ENCODE measurements around the gene FER.
"Not testable (repeated sequence)": the region's sequence is repeated elsewhere in the genome, so short reads cannot be mapped to it uniquely, and the experiment has no call there.

The FER gene

GRCh38 chr5:108989761-108990392 is 242.2 kb downstream of the FER start:
- Histone ChIP-seq H3K9me3 (ENCODE audit: severe bottlenecking) (no peaks in the 10 kb centered on the region), H3K27ac (no peak overlapping the region), H3K36me3 (no peaks in the 10 kb centered on the region), H3K4me3 (ENCODE audit: low read depth, low read length) (no peak overlapping the region), H3K27me3 (ENCODE audit: insufficient read depth, low read depth, severe bottlenecking) (no peaks in the 10 kb centered on the region)
- no peak for DNase-seq
- TF ChIP-seq CTCF (IDR thresholded peaks at IDR 0.05; ENCODE audit: low read depth, low read length): no peak

DNA sequence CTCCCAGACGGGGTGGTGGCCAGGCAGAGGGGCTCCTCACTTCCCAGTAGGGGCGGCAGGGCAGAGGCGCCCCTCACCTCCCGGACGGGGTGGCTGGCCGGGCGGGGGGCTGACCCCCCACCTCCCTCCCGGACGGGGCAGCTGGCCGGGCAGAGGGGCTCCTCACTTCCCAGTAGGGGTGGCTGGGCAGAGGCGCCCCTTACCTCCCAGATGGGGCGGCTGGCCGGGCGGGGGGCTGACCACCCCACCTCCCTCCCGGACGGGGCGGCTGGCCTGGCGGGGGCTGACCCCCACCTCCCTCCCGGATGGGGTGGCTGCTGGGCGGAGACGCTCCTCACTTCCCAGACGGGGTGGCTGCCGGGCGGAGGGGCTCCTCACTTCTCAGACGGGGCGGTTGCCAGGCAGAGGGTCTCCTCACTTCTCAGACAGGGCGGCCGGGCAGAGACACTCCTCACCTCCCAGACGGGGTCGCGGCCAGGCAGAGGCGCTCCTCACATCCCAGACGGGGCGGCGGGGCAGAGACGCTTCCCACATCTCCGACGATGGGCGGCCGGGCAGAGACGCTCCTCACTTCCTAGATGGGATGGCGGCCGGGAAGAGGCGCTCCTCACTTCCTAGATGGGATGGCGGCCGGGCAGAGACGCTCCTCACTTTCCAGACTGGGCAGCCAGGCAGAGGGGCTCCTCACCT is 244.8 kb downstream of the FER start:
- H3K36me3 ChIP-seq; H3K27me3 ChIP-seq (ENCODE audit: insufficient read depth, low read depth, severe bottlenecking); H3K9me3 ChIP-seq (ENCODE audit: severe bottlenecking); H3K4me3 ChIP-seq (ENCODE audit: low read depth, low read length); H3K27ac ChIP-seq; DNase-seq: not testable (repeated sequence)

GRCh38 chr5:108993440-108993839 is 245.7 kb downstream of the FER start:
- not testable (repeated sequence) for H3K27ac ChIP-seq; H3K27me3 ChIP-seq (ENCODE audit: insufficient read depth, low read depth, severe bottlenecking); H3K9me3 ChIP-seq (ENCODE audit: severe bottlenecking); H3K36me3 ChIP-seq; H3K4me3 ChIP-seq (ENCODE audit: low read depth, low read length); DNase-seq

- no peaks in the 10 kb centered on the region for H3K27me3 ChIP-seq (ENCODE audit: insufficient read depth, low read depth, severe bottlenecking)
- no peaks in the 10 kb centered on the region for H3K9me3 ChIP-seq (ENCODE audit: severe bottlenecking)
- DNase-seq: no peak
- no peaks in the 10 kb centered on the region for H3K36me3 ChIP-seq
- TF ChIP-seq CTCF (IDR thresholded peaks at IDR 0.05; ENCODE audit: low read depth, low read length): no peak
- no peak overlapping the region for H3K4me3 ChIP-seq (ENCODE audit: low read depth, low read length)
- no peak overlapping the region for H3K27ac ChIP-seq
These were observed 250.0 kb downstream of the FER start for GRCh38 chr5:108997720-108998119.

DNA sequence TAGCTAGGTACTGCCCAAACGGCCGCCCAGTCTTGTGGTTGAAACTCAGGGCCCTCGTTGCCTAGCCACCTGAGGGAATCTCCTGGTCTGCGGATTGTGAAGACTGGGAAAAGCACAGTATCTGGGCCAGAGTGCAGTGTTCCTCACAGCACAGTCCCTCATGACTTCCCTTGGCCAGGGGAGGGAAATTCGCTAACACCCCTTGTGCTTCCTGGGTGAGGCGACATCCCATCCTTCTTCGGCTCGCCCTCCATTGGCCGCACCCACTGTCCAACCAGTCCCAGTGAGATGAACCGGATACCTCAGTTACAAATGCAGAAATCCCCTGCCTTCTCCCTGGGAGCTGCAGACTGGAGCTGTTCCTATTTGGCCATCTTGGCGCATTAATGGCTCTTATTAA is 250.5 kb downstream of the FER start:
- H3K27ac ChIP-seq: no peak overlapping the region
- H3K4me3 ChIP-seq (ENCODE audit: low read depth, low read length): no peak overlapping the region
- no peaks in the 10 kb centered on the region for H3K9me3 ChIP-seq (ENCODE audit: severe bottlenecking)
- no peaks in the 10 kb centered on the region for H3K36me3 ChIP-seq
- no peaks in the 10 kb centered on the region for H3K27me3 ChIP-seq (ENCODE audit: insufficient read depth, low read depth, severe bottlenecking)
- TF ChIP-seq CTCF (IDR thresholded peaks at IDR 0.05; ENCODE audit: low read depth, low read length): no peak
- no peak for DNase-seq

- H3K9me3 ChIP-seq (ENCODE audit: severe bottlenecking): no peaks in the 10 kb centered on the region
- H3K4me3 ChIP-seq (ENCODE audit: low read depth, low read length): no peak overlapping the region
- DNase-seq: no peak
- H3K36me3 ChIP-seq: no peaks in the 10 kb centered on the region
- H3K27me3 ChIP-seq (ENCODE audit: insufficient read depth, low read depth, severe bottlenecking): no peaks in the 10 kb centered on the region
- no peak for TF ChIP-seq CTCF (IDR thresholded peaks at IDR 0.05; ENCODE audit: low read depth, low read length)
- no peak overlapping the region for H3K27ac ChIP-seq
These were observed 256.2 kb downstream of the FER start for GRCh38 chr5:109003928-109004327.
